Lower leg skin (tissue), 3 donors: ENCODE data around the gene BLOC1S6.

Experiments used
- POLR2A ChIP-seq, 2 donors: fragments of 450-650 bp; IDR thresholded peaks; one replicate each; pipeline ENCODE4 v1.6.1; 2016 to 2017; ENCODE audit warnings: antibody characterized with exemption in 2 of 2, mild to moderate bottlenecking in 1 of 2, moderate library complexity in 1 of 2
- TF ChIP-seq, protein P1 (sequence below), 3 donors: fragments of 450-650 bp; IDR thresholded peaks; one replicate each; pipeline ENCODE4 v1.5.1; 2016; ENCODE audit warnings: antibody characterized with exemption in 3 of 3, mild to moderate bottlenecking in 3 of 3, moderate library complexity in 2 of 3

DNA sequence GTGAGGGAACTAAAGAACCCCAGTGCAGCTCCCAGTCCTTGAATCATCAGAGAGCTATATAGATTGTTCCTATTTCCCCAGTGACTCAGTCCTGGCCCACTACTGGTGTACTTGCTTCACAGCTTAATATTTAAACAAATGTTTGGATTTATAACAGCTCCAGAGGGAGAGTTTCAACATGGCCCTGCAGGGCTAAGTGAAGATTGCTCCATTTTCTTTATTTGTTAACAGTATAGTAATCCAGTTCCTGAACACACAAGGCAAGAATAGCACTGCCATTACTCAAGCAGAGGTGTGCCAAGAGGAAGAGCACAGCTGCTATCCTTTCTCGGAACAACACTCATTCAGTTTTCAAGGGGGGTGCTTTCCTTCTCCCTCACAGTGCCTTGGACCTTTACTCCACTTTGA lies 54.2 kb downstream of the BLOC1S6 start:
- TF ChIP-seq, protein P1, sequence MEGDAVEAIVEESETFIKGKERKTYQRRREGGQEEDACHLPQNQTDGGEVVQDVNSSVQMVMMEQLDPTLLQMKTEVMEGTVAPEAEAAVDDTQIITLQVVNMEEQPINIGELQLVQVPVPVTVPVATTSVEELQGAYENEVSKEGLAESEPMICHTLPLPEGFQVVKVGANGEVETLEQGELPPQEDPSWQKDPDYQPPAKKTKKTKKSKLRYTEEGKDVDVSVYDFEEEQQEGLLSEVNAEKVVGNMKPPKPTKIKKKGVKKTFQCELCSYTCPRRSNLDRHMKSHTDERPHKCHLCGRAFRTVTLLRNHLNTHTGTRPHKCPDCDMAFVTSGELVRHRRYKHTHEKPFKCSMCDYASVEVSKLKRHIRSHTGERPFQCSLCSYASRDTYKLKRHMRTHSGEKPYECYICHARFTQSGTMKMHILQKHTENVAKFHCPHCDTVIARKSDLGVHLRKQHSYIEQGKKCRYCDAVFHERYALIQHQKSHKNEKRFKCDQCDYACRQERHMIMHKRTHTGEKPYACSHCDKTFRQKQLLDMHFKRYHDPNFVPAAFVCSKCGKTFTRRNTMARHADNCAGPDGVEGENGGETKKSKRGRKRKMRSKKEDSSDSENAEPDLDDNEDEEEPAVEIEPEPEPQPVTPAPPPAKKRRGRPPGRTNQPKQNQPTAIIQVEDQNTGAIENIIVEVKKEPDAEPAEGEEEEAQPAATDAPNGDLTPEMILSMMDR (IDR thresholded peaks at IDR 0.05): no peak
- no peak for TF ChIP-seq POLR2A (IDR thresholded peaks at IDR 0.05)
